Measurements from ENCODE around the gene SDHA.

- TF ChIP-seq POLR2A (IDR thresholded peaks at IDR 0.05) (no peak), CTCF (IDR thresholded peaks at IDR 0.05) (no peak)
These were observed 45.7 kb upstream of the SDHA start for GRCh38 chr5:172421-172820.

Data from heart left ventricle (tissue), 13 donors.